Small intestine (tissue), 7 donors: ENCODE measurements around the gene AJM1. TPM values are rescaled to one million over a fixed set of nuclear protein-coding genes. Genes with fewer than 3 reads are reported as not detected.

ENCODE experiments used
- DNase-seq, 2 donors: peaks; one replicate each; pipeline versions ENCODE4 v3.0.0 to v3.0.0-alpha.2; 2013
- FAIRE-seq: peaks from 2 replicates; lab custom pipeline; 2012; peaks lifted over from hg19 to GRCh38; lab: Jason Lieb, UNC
- H3K27ac ChIP-seq, 3 donors: one replicate each; pipeline ENCODE4 v1.5.1; 2013; ENCODE audit warnings: low read length in 2 of 3, mild to moderate bottlenecking in 2 of 3, control low read depth in 1 of 3, inconsistent platforms in 1 of 3, low read depth in 1 of 3, moderate library complexity in 1 of 3
- H3K27me3 ChIP-seq, 3 donors: one replicate each; pipeline ENCODE4 v1.6.1; 2013; ENCODE audit warnings: low read length in 3 of 3, inconsistent platforms in 1 of 3; ENCODE audit not compliant: control insufficient read depth in 3 of 3, insufficient read depth in 3 of 3
- H3K36me3 ChIP-seq, 3 donors: one replicate each; pipeline ENCODE4 v1.6.1; 2013; ENCODE audit warnings: low read length in 3 of 3, inconsistent platforms in 1 of 3, low read depth in 1 of 3, mild to moderate bottlenecking in 1 of 3, moderate library complexity in 1 of 3; ENCODE audit not compliant: control insufficient read depth in 3 of 3, insufficient read depth in 2 of 3
- H3K4me1 ChIP-seq, 3 donors: one replicate each; pipeline ENCODE4 v1.6.1; 2013; ENCODE audit warnings: low read length in 2 of 3, inconsistent platforms in 1 of 3, low read depth in 1 of 3, mild to moderate bottlenecking in 1 of 3, moderate library complexity in 1 of 3; ENCODE audit not compliant: control insufficient read depth in 3 of 3, insufficient read depth in 2 of 3
- H3K4me3 ChIP-seq, 3 donors: one replicate each; pipeline ENCODE4 v1.5.1; 2013; ENCODE audit warnings: low read length in 3 of 3, control low read depth in 1 of 3, inconsistent platforms in 1 of 3, low read depth in 1 of 3, mild to moderate bottlenecking in 1 of 3, moderate library complexity in 1 of 3
- H3K9me3 ChIP-seq, 2 donors: one replicate each; pipeline ENCODE4 v1.6.1; 2013; ENCODE audit warnings: low read depth in 1 of 2, low read length in 1 of 2; ENCODE audit not compliant: control insufficient read depth in 2 of 2, insufficient read depth in 1 of 2
- WGBS, 3 donors: extraction: QIAGEN DNeasy Blood & Tissue Kit; methylation state at CpG; one replicate each; pipeline ENCODE4 v1.1.7; 2013; 5-methylcytosine and 5-hydroxymethylcytosine counted together
- polyA plus RNA-seq, 4 donors: library from polyadenylated mRNA; stranded (reverse) in 3 of 4; unstranded in 1 of 4; fragments of 200-250 nt in 3 of 4; fragments of 120-200 nt in 1 of 4; gene quantifications; one replicate each; pipeline versions ENCODE4 v1.2.1 to v1.2.3, GENCODE V29; 2013
- donor health status: healthy with polysubstance abuse.
- donor health status: control.
- donor health status: control.
- donor health status: Bipolar disorder and iron deficiency.
- donor health status: healthy.

AJM1 gene
- polyA plus RNA-seq, 4 donors: 1.1 to 11.6 (median 2.6) TPM

GRCh38 chr9:136858452-136858843 is 16.2 kb downstream of the AJM1 start:
- Histone ChIP-seq H3K27ac (peak overlapping the region; percentile 90 to 97 (median 96)), H3K4me1 (peaks cover 0 to 79% (median 12%) of the 10 kb centered on the region in 3 donors), H3K27me3 (no peaks in the 10 kb centered on the region), H3K36me3 (peaks cover 6 to 100% (median 18%) of the 10 kb centered on the region in 3 donors), H3K4me3 (no peak overlapping the region), H3K9me3 (no peaks in the 10 kb centered on the region)
- WGBS, 3 donors: 56 to 79% (median 63%) methylated on average over 14 to 15 of the region's 15 CpGs
- DNase-seq (no peak), FAIRE-seq (no peak)

- DNase-seq (peak; percentile 92 to 98), FAIRE-seq (no peak)
- H3K4me1 ChIP-seq: peaks cover 0 to 75% (median 12%) of the 10 kb centered on the region in 3 donors
- H3K27ac ChIP-seq: peak overlapping the region; percentile 90 to 97 (median 96)
- WGBS, 3 donors: 25 to 53% (median 41%) methylated on average over 20 of the region's 20 CpGs
- H3K36me3 ChIP-seq: peaks cover 6 to 100% (median 21%) of the 10 kb centered on the region in 3 donors
- no peaks in the 10 kb centered on the region for H3K27me3 ChIP-seq
- no peak overlapping the region for H3K4me3 ChIP-seq
- H3K9me3 ChIP-seq: no peaks in the 10 kb centered on the region
Observed at GRCh38 chr9:136858844-136859757, 16.8 kb downstream of the AJM1 start.

GRCh38 chr9:136860529-136860928 is 18.3 kb downstream of the AJM1 start:
- Histone ChIP-seq H3K4me3 (no peak overlapping the region), H3K36me3 (peaks cover 6 to 97% (median 21%) of the 10 kb centered on the region in 3 donors), H3K4me1 (peaks cover 3 to 65% (median 12%) of the 10 kb centered on the region in 3 donors), H3K27ac (peak overlapping the region; percentile 90 to 97 (median 96)), H3K27me3 (no peaks in the 10 kb centered on the region), H3K9me3 (no peaks in the 10 kb centered on the region)
- peak; percentile 45 to 53 for DNase-seq
- 76 to 80% (median 77%) methylated on average over 9 of the region's 9 CpGs for WGBS, 3 donors
- FAIRE-seq: no peak

GRCh38 chr9:136860933-136861873 is 18.9 kb downstream of the AJM1 start:
- H3K4me3 ChIP-seq: no peak overlapping the region
- H3K27ac ChIP-seq: peak overlapping the region; percentile 90 to 97 (median 96)
- no peaks in the 10 kb centered on the region for H3K9me3 ChIP-seq
- WGBS, 3 donors: 87 to 92% (median 91%) methylated on average over 21 to 22 of the region's 22 CpGs
- peaks cover 3 to 58% (median 12%) of the 10 kb centered on the region in 3 donors for H3K4me1 ChIP-seq
- H3K27me3 ChIP-seq: no peaks in the 10 kb centered on the region
- DNase-seq: peak in 1 of 2 donors; percentile 37
- H3K36me3 ChIP-seq: peaks cover 6 to 90% (median 21%) of the 10 kb centered on the region in 3 donors
- no peak for FAIRE-seq

GRCh38 chr9:136861874-136862457 is 19.7 kb downstream of the AJM1 start:
- peaks cover 6 to 83% (median 21%) of the 10 kb centered on the region in 3 donors for H3K36me3 ChIP-seq
- no peak for FAIRE-seq
- WGBS, 3 donors: 83 to 88% (median 85%) methylated on average over 23 to 26 of the region's 26 CpGs
- H3K4me3 ChIP-seq: no peak overlapping the region
- peak in 1 of 2 donors; percentile 32 for DNase-seq
- peaks cover 3 to 50% (median 12%) of the 10 kb centered on the region in 3 donors for H3K4me1 ChIP-seq
- H3K9me3 ChIP-seq: no peaks in the 10 kb centered on the region
- no peaks in the 10 kb centered on the region for H3K27me3 ChIP-seq
- H3K27ac ChIP-seq: peak overlapping the region in 2 of 3 donors; percentile 15 to 90

- no peak for FAIRE-seq
Observed at GRCh38 chr9:136862849-136863622, 20.8 kb downstream of the AJM1 start.

GRCh38 chr9:136863623-136864273 is 21.5 kb downstream of the AJM1 start:
- Histone ChIP-seq H3K4me1 (peaks cover 3 to 33% (median 6%) of the 10 kb centered on the region in 3 donors), H3K9me3 (peaks cover 0 to 14% of the 10 kb centered on the region in 2 donors), H3K27ac (peak overlapping the region in 2 of 3 donors; percentile 25 to 51), H3K27me3 (no peaks in the 10 kb centered on the region), H3K36me3 (peaks cover 6 to 67% (median 21%) of the 10 kb centered on the region in 3 donors), H3K4me3 (no peak overlapping the region)
- FAIRE-seq: no peak
- 89 to 91% (median 89%) methylated on average over 12 of the region's 12 CpGs for WGBS, 3 donors
- DNase-seq: peak in 1 of 2 donors; percentile 14

More at GRCh38 chr9:136862849-136863622, 20.8 kb downstream of the AJM1 start:
- H3K36me3 ChIP-seq: peaks cover 6 to 72% (median 21%) of the 10 kb centered on the region in 3 donors
- H3K4me1 ChIP-seq: peaks cover 3 to 40% (median 12%) of the 10 kb centered on the region in 3 donors
- DNase-seq: peak in 1 of 2 donors; percentile 23
- no peak overlapping the region for H3K4me3 ChIP-seq
- H3K27me3 ChIP-seq: no peaks in the 10 kb centered on the region
- peaks cover 0 to 7% of the 10 kb centered on the region in 2 donors for H3K9me3 ChIP-seq
- WGBS, 3 donors: 90 to 93% (median 91%) methylated on average over 29 to 31 of the region's 31 CpGs
- peak overlapping the region in 2 of 3 donors; percentile 30 to 51 for H3K27ac ChIP-seq
